HG03469 (cell line): ENCODE results near the gene STARD3.

Experiments
- ATAC-seq: cut with Tn5 transposase; IDR thresholded peaks from one replicate; pipeline ENCODE4 v1.9.1; 2021; ENCODE audit warnings: mild to moderate bottlenecking, moderate library complexity, moderate number of reproducible peaks; ENCODE audit not compliant: unreplicated experiment

Gene STARD3

DNA sequence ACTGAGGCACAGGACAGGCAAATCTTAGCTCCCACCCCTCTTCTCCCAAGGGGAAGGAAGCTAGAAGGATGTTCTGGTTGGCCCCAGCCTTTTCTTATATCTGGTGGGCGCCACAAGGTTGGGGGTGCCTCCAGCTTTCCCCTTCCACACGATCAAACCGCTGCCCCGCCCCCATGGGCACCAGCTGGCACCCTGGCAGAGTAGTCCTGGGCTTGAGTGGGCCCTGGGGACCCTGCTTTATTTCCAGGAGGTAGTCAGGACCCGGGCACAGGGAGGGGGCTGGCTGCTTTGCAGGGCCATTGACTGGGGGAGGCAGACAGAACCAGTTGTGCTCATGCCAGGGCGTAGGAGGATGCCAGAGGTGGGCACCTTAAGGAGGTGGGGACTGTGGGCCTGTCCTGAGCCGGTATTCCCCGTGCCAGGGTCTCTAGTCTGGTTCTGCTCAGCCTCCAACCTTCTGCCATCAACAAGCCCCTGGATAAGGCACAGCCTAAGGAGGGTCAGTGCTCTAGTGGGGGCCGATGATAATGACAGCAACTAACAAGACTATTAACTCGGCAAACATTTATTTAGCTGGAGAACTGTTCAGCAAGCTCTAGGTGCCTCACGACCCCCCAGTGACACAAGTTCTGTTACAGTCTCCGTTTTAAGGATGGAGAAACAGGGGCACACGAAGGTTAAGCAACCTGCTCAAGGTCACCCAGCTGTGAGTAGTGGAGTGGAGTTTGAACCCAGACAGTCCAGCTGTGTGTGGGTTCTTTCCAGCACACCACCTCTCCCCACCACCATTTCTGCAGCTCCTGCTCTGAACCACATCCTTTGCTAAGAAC, 17.8 kb upstream of the STARD3 start:
- ATAC-seq = no peak

DNA sequence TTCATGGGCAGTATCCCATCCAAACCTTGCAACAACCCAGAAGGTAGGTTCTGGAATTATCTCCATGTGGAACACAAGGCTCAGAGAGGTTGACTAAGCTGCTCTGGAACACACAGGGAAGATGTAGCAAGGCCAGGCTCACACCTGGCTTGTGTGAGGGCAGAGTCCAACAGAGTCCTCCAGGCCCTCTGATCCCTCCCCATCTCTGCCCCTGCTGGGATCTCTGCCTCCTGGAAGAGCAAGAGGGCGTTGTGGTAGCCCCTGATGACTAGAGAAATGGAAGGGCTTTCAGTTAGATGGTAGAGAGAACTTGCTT, 17.2 kb upstream of the STARD3 start:
- ATAC-seq = no peak

DNA sequence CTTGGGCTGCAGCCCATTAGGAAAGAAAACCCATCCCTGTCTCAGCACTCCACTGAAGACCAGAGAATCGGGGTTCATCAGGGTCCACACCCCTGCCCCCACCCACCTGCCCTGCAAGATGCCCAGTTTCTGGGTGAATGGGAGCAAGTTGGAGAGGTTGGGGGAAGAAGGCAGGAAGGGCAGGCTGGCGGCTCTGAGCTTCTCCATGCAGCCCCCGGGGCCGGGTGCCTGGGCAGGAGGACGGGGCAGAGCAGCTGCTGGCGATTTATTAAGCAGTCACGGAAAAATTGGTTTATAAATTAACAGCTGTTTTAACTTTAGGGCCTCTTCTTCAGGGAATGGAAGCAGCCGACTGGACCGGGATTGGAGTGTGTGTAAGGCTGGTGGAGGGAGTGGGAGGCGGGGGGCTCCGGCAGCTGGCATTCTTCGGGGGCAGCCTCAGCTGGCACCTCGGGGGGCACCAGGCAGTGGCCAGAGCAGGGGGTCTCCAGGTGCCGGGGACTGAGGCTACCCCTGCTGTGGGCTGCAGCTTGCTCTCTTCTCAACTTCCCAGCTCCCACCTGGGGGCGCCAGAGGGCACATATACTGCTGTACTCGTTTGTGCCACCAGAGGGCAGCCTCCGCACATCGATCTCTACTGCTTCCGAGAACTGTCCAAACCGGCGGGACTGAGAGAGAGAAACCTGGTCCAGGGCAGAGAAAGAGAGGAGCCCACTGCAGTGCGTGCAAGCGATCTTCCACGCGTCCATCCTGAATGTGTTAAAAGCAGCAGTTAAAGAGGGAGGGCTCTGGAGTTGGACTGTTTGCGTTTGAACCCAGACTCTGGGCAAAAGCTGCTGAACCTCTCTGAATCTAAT, 15.2 kb upstream of the STARD3 start:
- no peak for ATAC-seq

DNA sequence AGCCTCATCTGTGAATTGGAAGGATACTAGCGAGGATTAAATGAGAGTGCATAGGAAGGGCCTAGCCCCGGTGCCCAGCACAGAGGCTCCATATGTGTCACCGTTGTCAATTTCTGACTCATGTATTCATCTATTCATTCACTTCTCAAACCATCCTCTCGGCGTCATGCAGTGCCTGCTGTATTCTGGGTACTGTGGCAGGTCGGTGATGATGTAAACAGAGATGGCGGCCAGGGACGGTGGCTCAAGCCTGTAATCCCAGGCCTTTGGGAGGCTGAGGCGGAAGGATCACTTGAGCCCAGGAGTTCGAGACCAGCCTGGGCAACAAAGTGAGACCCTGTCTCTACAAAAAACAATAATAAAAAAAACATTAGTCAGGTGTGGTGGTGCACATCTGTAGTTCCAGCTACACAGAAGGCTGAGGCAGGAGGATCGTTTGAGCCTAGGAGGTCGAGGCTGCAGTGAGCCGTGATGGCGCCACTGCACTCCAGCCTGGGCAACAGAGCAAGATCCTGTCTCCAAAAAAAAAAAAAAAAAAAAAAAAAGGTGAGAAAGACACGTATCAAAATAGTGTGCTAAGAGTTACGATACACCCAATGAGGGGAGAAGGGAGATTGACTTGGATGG, 14.5 kb upstream of the STARD3 start:
- ATAC-seq = no peak

DNA sequence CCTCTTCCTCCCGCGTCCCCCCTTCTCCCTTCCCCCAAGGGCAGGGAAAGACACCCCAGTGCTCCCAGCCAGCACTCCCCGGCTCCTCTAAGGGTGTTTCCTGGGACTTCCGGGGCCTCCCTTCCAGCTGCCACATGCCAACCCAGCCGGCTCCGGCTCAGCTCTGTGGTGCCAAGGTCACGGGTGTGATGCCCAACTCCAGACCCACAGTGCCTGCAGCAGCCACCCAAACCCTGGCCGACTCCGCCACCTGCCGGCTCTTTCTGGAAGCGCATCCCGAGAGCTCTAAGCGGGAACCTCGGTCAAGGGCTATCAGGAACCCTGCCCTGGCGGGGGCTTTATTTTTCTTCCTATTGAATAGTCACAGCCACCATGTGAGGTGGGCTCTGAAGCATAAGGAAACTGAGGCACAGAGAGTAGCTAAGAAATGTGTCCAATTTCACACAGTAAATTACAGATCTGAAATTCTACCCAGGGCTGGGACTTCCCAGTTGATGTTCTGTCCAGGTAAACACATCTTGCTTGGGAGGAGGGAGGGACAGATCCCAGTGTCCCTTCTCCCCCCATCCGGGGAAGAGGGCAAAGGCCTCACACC, 13.5 kb upstream of the STARD3 start:
- no peak for ATAC-seq

DNA sequence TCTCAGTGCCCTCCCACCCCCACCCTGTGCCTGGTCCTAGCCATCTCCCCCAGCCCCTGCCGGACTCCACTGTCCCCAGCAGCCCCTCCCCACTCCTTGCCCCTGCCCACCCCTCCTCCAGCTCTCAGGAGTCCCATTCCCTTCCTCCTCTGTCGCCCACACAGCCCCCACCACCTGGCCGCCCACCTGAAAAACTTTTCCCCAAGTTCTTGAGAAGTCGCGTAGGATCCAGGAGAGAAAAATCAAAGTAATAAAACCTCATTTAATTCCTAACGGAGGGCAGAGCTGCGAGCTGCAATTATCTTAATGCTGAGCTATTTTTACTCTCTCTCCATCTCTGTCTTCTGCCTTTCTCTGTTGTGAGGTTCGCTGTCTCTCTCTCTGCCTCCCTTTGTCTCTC, 12.6 kb upstream of the STARD3 start:
- no peak for ATAC-seq

DNA sequence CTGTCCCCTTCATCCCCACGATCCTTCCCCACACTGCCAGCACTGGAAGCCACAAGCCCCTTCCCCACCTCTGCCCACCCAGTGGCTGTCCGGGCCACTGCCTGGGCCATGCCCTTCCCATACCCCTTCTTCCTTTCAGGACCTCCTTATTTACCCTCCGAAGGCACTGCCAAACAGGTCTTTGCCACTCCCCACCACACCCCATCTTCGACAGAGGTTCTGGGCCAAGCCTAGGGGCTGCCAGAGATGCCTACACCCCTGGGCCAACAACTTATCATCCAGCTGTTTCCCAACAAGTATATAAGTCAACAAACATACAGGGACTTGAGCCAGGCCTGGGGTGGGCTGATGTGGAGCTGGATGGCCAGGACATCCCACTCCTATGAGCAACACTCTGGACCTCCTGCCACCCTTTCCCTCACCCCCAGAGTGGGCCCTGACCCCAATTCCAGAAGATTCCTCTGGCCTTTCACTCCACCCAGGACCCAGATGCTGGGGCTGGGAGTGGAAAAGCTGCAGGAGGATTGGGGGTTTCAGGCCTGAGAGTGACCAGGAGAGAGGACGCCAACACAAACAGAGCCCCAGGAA, 11.7 kb upstream of the STARD3 start:
- no peak for ATAC-seq

DNA sequence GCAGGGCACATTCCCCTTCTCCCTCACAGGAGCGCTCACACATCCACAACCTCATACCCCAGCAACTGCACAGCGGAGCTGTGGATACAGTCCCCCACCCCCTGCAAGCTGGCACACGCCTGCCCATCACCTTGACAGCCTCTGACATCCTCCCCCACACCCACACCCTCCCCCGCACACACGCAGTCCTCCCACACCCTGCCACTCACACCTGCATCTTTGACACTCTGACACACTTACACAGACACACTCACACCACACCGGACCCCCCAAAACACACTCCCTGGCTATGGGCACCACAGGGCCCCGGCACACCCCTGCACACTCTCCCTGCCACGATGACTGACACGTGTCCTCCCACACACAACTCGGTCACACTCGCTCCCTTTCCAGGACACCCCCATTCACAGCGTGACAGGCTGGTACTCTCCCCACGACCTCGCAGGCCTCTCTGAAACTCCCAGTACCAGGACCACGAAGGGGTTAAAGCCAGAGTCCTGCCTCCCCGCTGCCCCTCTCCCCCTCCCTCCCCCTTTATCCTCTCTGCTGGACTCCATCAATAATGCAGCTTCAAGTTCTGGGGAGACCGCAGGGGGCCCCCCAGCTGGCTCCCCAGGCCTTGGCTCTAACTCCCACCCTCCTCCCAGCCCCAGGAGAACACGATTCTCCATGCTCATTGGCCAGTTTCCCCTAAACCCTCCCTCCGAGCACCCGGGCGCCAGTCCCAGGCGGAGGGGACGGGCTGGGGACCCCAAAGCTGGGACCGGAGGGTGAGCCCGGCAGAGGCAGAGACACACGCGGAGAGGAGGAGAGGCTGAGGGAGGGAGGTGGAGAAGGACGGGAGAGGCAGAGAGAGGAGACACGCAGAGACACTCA, 10.5 kb upstream of the STARD3 start, which contains the start of gene PPP1R1B:
PPP1R1B (plus strand) TSS at position 782 of the 876 bp plus-strand sequence. CDS start 441 bp downstream, outside the sequence.
- no peak for ATAC-seq

DNA sequence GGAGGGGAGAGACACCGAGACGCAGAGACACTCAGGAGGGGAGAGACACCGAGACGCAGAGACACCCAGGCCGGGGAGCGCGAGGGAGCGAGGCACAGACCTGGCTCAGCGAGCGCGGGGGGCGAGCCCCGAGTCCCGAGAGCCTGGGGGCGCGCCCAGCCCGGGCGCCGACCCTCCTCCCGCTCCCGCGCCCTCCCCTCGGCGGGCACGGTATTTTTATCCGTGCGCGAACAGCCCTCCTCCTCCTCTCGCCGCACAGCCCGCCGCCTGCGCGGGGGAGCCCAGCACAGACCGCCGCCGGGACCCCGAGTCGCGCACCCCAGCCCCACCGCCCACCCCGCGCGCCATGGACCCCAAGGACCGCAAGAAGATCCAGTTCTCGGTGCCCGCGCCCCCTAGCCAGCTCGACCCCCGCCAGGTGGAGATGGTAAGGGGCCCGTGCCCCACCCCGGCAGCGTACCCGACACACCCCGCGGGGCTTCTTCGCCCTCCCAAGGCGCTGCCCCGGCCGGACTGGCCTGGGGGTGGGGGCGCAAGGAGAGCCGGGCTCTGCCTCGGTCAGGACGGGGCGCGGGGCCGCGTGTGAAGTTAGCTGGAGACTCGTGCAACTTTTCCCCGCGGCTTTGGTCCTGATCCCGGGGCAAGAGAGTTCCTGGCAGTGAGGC, 9.8 kb upstream of the STARD3 start:
- ATAC-seq = no peak

DNA sequence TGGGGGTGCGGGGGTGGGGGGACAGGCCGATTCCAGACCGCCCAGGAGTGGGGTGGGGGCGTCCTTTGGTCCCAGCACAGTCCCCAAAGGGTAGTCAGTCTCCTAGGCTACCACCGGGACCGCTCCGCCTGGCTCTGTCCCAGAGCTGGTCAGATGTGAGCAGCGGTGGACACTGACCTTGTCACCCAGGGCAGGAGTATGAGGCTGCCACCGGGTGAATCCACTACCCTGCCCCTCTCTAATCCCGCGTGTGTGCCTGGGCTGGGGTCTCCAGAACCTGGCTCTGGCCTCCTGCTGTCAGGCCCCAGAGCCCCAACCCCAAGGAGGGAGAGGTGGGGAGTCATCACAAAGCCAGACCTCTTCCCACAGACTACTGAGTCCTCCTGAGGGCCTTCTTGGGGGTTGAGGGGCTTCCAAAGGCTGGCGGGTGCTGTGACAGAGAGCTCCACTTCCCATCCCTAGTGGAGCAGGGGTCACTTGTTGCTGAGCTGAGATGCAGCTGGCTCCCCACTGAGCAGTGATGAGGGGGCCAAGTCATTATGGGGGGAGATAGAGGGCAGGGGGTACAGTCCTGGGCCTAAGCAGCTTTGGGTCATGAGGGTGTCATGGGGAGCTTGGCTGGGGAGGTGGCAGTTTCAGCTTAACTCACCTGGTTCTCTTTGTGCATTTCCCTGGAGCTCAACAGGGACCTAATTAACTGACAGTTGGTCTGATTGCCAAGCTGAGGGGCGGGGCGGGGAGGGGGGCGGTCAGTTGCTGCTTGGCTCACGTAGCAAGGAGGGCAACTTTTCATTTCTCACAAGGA, 9.0 kb upstream of the STARD3 start:
- no peak for ATAC-seq

DNA sequence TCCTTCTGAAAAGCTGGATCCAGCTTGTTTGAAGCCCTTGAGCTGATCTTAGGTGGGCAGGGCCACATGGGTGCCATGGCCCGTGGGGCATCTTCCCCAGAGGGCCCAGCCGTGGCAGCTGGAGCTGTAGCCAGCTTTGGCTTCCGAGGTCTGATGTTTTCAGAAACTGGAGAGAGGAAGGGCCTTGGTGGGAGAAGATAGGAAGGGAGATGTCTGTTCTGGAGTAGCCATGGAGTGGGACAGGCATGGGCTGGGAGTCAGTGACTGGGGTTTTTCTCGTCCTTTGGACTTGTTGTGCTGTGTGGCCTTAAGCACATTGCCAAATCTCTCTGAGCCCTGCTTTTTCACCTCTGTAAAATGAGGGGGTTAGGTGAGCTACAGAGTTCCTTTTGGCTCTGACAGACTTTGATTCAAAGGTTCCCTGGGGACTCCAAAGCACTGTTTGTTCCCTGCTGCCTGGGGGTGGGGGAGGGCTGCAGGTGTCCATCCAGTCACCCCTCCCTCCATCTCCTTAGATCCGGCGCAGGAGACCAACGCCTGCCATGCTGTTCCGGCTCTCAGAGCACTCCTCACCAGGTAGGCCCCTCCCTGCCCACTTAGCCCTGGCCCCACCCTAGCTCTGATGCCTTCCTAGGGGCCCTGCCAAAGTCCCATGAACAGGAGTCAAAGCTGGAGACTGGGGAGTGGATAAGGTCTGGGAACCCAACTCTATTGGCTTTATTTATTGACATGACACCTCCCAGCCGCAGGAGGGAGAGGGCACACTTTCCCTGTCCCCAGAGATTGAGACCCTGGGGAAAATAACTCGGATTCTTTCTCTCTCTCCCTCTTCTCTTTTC, 8.1 kb upstream of the STARD3 start:
- ATAC-seq = no peak

DNA sequence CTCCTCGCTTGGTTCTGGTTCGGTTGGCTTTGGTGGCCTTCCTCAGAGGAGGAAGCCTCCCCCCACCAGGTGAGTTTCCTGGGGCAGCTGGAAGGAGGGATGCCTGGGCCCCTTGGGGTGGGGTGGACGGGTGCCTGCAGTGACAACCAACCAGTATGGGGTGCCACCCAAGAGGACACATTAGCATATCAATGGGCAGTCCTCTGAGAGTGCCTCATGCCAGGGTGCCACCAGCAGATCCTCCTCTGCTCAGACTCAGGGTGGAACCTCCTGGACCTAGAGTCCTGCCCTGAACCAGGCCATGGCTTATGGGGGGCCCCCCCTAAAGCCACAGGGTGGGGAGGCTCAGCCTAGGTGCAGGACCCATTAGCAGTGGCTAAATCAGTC, 7.5 kb upstream of the STARD3 start:
- no peak for ATAC-seq

DNA sequence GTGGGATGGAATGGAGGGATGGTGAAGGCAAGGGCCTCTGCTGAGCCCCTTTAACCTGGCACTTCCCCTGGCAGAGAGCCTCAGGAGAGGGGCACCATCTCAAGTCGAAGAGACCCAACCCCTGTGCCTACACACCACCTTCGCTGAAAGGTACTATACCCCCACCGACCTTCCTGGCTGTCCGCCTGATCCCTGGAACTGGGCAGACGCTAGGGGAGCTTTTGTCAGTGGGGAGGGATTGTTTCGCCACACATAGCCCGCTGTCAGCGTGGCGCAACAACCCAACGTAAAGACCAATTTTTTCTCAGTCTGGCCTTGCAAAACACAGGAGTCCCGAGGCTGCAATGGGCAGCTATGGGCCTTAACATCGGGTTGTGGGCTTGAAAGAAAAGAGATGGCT, 7.0 kb upstream of the STARD3 start:
- ATAC-seq = no peak

DNA sequence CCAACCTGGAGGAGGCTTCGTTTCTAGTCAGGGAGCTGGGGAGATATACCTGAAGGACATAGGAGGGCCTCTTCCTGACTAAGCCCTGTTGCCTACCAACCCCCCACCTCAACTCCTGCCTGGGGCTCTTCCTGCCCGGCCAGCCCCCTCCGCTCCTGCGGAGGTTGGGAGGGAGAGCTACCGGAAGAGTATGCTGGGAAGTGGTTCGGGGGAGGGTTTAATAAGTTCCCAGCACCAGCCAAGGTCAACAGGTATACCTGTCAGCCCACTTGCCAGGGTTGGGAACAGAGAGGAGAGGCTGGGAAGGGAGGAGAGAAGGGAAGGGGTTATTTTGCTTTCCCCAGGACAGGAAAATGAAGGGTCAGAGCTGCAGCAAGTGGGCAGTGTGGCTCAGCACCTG, 5.5 kb upstream of the STARD3 start:
- ATAC-seq = no peak

DNA sequence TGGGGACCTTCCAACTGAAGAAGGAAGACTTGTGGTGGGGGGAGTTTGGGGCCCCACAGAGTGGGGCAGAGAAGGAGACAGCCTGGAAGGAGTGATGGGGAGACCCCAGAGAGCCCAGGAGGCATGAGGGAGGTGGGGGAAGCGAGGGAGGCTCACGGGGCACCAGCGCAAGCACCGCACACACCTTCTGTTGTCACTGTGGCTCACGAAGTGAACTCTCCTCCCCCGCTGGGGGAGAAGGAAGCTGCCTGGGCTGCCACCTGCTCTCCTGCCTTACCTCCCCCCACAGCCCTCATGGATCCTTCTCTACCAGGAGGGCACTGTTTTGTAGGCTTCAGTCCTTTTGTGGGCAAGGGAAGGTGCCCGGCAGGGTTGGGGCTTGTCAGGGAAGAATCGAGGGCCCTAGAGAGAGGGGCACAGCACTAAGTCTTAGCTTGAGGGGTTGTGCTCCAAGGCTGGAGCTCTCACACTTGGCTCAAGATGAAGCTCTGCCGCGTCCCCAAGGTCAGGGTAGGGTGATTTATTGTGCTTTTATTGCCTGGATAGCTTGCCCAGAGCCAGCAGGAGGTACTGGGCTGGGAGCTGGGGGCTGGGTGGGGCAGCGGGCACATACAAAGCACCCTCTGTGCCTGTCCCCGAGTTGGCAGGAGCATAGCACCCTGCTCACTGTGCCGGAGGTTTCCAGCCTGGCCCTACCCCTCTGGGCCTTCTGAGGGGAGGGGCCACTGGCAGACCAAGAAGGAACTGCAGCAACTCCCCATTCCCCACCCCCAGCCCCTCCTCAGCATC, 4.6 kb upstream of the STARD3 start:
- ATAC-seq = no peak

DNA sequence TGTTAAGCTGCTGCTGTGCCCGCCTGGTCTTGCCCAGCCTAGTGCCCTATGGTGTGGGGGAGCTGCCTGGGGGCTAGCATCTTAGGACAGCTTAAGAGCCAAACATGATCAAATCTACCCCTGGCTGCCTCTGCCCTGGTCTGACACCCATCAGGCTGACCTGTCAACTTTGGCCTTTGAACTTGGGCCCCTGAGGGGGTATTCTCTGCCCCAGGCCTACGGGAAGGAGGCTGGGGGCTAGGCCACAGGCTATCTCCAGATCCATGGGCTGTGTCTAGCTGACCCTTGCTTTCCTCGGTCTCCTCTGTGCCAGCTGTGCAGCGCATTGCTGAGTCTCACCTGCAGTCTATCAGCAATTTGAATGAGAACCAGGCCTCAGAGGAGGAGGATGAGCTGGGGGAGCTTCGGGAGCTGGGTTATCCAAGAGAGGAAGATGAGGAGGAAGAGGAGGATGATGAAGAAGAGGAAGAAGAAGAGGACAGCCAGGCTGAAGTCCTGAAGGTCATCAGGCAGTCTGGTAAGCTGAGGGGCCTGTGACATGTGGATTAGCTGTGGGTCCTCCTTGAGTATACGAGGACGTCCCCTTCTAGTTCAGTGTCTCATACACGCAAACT, 3.3 kb upstream of the STARD3 start:
- ATAC-seq = no peak
